D721Med (cell line): ENCODE results near the gene CTNNBL1.

Source experiments
- DNase-seq: peaks from one replicate; pipeline ENCODE4 v3.0.0; 2011; ENCODE audit warnings: low spot score; ENCODE audit not compliant: insufficient read length
- FAIRE-seq: peaks from 2 replicates; lab custom pipeline; 2011; peaks lifted over from hg19 to GRCh38; lab: Jason Lieb, UNC
- TF ChIP-seq, protein P1 (sequence below): IDR thresholded peaks from 2 replicates; pipeline ENCODE4 v1.5.1; 2012; ENCODE audit warnings: mild to moderate bottlenecking, control low read depth; ENCODE audit not compliant: insufficient read depth; ENCODE audit errors: missing control alignments

CTNNBL1 gene

GRCh38 chr20:37821696-37822095 lies 127.9 kb downstream of the CTNNBL1 start:
- no peak for DNase-seq
- FAIRE-seq: no peak
- TF ChIP-seq, protein P1, sequence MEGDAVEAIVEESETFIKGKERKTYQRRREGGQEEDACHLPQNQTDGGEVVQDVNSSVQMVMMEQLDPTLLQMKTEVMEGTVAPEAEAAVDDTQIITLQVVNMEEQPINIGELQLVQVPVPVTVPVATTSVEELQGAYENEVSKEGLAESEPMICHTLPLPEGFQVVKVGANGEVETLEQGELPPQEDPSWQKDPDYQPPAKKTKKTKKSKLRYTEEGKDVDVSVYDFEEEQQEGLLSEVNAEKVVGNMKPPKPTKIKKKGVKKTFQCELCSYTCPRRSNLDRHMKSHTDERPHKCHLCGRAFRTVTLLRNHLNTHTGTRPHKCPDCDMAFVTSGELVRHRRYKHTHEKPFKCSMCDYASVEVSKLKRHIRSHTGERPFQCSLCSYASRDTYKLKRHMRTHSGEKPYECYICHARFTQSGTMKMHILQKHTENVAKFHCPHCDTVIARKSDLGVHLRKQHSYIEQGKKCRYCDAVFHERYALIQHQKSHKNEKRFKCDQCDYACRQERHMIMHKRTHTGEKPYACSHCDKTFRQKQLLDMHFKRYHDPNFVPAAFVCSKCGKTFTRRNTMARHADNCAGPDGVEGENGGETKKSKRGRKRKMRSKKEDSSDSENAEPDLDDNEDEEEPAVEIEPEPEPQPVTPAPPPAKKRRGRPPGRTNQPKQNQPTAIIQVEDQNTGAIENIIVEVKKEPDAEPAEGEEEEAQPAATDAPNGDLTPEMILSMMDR: no peak

GRCh38 chr20:37822141-37822601 lies 128.3 kb downstream of the CTNNBL1 start:
- DNase-seq: no peak
- TF ChIP-seq, protein P1: no peak
- FAIRE-seq: no peak

DNA sequence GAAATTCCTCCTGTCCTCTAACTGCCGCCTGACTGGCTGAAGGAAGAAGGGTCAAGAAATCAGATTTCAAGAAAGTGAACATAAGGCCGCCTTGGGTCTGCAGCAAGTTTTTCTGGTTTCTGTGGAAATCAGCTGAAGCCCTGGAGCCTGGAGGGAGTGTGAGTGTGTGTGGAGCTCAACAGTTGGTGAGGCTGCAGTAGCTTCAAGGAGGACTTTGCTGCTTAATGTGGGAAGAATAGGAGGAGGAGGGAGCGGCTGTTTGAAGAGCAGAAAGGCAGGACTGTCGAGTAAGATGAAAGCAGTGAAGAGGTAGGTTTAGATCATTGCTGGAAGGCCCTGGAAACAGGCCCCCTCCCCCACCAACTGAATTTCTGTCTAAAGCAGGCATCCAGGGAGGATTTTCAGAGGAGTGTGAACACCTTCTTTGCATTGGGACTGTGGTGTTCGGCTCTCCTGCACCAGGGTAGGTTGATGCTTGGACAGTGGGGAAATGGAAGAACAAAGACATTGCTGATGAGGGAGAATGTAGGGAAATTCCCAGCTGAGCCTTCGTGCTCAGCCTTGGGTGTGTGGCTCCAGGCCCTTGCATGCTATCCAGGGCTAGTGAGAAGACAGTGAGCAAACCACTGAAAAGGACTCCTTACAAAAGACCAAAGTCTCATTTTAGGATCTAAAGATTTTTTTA lies 129.6 kb downstream of the CTNNBL1 start:
- no peak for FAIRE-seq
- TF ChIP-seq, protein P1: no peak
- no peak for DNase-seq

- FAIRE-seq (no peak), DNase-seq (no peak)
- TF ChIP-seq, protein P1: no peak
These were observed 133.8 kb downstream of the CTNNBL1 start for GRCh38 chr20:37827605-37828004.

DNA sequence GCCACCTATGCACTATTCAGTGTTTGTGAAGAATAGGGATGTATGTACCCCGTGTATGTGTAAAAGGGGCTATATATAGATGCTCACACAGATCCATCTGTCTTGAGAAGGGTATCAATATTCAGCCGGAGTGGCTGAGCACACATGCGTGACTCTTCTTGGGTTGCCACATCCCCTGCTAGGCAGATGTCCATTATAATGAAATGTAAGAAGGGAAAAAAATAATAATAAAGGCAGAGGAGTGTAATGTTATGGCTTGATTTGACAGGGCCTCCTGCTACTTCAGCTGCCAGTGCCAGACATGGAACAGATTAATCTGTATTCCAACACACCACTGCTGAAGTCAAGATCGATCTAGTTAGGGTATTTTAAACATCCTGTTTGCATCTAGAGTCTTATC lies 134.9 kb downstream of the CTNNBL1 start:
- TF ChIP-seq, protein P1: no peak
- DNase-seq (no peak), FAIRE-seq (no peak)

DNA sequence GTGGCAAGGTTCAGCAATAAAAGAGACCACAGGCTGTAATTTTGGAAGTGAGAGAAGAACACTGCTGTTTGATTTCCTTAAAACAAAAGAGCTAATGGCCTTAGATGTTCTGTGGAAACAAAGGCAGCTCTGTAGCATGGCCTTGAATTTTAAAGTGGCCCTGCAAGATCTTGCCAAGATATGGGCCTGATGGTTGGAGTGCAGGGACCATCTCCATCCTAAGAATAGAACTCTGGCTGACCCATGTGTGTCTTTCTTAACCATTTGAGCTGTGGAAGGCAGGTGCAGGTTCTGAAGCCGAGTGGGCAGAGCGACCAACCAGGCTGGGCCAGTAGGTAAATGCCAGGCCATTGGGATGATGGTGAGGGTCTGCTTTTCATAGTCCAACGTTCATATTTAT lies 135.3 kb downstream of the CTNNBL1 start:
- DNase-seq (no peak), FAIRE-seq (no peak)
- TF ChIP-seq, protein P1: no peak

- TF ChIP-seq, protein P1: no peak
- DNase-seq: no peak
- no peak for FAIRE-seq
These were observed 139.5 kb downstream of the CTNNBL1 start for GRCh38 chr20:37833221-37833896.
